ENCODE data around the gene ZNF668. TPM values are rescaled to one million over a fixed set of nuclear protein-coding genes. Genes with fewer than 3 reads are reported as not detected.
A peak's percentile ranks its signal among the peaks of the same experiment; 100 is the strongest.

ZNF668 gene
- total and polyA plus RNA-seq, 2 of the 13 experiments (the other 11 are each of a cell fraction or from before 2014, with no cell fraction given), result 3.8 to 9.8 TPM

DNA sequence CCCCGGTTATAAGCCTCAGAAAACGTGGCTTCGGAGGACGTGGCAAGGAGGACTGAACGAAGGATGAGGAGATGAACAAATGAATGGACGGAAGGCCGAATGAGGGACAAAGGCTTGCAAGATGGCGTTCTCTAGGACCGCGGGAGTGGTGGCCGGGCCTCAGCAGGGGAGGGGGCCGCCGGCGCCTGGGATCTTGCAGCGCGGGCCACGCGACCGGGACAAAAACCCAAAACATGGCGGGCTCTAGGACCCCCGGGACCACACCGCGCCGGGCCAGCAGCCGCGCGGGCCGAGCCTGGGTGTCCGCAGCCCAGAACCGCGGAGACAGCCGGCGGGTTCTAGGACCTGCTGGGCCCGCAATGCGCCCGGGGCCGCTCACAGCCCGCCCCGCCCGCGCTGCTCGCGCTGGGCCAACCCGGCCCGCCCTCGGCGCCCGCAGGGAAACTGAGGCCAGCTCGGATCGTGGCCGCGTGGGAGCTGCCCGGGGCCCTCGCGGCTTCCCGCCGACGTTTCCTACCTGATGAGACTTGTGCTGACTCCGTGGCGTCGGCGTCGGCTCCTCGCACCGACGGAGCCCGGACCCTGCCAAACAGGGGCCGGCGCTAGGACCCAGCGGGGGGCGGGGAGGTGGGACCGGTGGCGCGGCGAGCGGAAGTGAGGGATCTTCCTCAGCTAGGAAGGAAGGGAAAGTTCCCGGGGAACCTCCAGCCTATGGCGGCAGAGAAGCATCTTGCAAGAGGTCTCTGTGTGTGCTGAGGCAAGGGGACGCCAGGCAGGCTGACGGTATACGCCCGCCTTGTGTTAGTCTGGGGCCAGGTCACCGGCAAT, 684 bp downstream of the ZNF668 start (continued):
- TF ChIP-seq TFDP2 (CRISPR knock-in tag; IDR thresholded peaks at IDR 0.05), result peak; percentile 74
- TF ChIP-seq NR3C1 (CRISPR knock-in tag; IDR thresholded peaks at IDR 0.05), result no peak
- no peak for TF ChIP-seq ZNF407 (CRISPR knock-in tag; IDR thresholded peaks at IDR 0.05; ENCODE audit: not compliant biosample characterization)
- no peak for TF ChIP-seq GMEB2 (CRISPR knock-in tag; IDR thresholded peaks at IDR 0.05; ENCODE audit: low read depth)
- TF ChIP-seq RFX1 (IDR thresholded peaks at IDR 0.05), result no peak
- TF ChIP-seq, protein P1, sequence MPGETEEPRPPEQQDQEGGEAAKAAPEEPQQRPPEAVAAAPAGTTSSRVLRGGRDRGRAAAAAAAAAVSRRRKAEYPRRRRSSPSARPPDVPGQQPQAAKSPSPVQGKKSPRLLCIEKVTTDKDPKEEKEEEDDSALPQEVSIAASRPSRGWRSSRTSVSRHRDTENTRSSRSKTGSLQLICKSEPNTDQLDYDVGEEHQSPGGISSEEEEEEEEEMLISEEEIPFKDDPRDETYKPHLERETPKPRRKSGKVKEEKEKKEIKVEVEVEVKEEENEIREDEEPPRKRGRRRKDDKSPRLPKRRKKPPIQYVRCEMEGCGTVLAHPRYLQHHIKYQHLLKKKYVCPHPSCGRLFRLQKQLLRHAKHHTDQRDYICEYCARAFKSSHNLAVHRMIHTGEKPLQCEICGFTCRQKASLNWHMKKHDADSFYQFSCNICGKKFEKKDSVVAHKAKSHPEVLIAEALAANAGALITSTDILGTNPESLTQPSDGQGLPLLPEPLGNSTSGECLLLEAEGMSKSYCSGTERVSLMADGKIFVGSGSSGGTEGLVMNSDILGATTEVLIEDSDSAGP (CRISPR knock-in tag; IDR thresholded peaks at IDR 0.05; ENCODE audit: borderline replicate concordance), result no peak; the same call in 1 of the 2 replicates
- TF ChIP-seq DPF2 (CRISPR knock-in tag; IDR thresholded peaks at IDR 0.05; ENCODE audit: borderline replicate concordance, low read depth), result no peak
- TF ChIP-seq HCFC1 (IDR thresholded peaks at IDR 0.05; ENCODE audit: low read depth, low read length), result peak; percentile 39; the same call in 1 of the 2 replicates
- TF ChIP-seq, protein P2, sequence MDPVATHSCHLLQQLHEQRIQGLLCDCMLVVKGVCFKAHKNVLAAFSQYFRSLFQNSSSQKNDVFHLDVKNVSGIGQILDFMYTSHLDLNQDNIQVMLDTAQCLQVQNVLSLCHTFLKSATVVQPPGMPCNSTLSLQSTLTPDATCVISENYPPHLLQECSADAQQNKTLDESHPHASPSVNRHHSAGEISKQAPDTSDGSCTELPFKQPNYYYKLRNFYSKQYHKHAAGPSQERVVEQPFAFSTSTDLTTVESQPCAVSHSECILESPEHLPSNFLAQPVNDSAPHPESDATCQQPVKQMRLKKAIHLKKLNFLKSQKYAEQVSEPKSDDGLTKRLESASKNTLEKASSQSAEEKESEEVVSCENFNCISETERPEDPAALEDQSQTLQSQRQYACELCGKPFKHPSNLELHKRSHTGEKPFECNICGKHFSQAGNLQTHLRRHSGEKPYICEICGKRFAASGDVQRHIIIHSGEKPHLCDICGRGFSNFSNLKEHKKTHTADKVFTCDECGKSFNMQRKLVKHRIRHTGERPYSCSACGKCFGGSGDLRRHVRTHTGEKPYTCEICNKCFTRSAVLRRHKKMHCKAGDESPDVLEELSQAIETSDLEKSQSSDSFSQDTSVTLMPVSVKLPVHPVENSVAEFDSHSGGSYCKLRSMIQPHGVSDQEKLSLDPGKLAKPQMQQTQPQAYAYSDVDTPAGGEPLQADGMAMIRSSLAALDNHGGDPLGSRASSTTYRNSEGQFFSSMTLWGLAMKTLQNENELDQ (CRISPR knock-in tag; IDR thresholded peaks at IDR 0.05; ENCODE audit: borderline replicate concordance), result 0 out of 2 replicates have a peak, but pooled peaks have one; percentile 70
- TF ChIP-seq HNRNPL (IDR thresholded peaks at IDR 0.05; ENCODE audit: low read depth, low read length), result no peak
- TF ChIP-seq ATRX (CRISPR knock-in tag; IDR thresholded peaks at IDR 0.05; ENCODE audit: borderline replicate concordance), result no peak
- TF ChIP-seq RBAK (CRISPR knock-in tag; IDR thresholded peaks at IDR 0.05), result no peak

Data from HepG2 (cell line).